Stimulated activated CD8-positive, alpha-beta memory T cell treated with anti-CD3 and anti-CD28 coated beads, Interleukin-12 subunit alpha, Interleukin-12 subunit beta, amount 100 ng/mL, for 4 hours (primary cell): Measurements from ENCODE around the gene CYGB.
"Not testable (repeated sequence)": the region's sequence is repeated elsewhere in the genome, so short reads cannot be mapped to it uniquely, and the experiment has no call there.

Experiments
- DNase-seq: peaks from one replicate; pipeline ENCODE4 v3.0.0-alpha.2; 2020; ENCODE audit warnings: low read depth

Gene CYGB

DNA sequence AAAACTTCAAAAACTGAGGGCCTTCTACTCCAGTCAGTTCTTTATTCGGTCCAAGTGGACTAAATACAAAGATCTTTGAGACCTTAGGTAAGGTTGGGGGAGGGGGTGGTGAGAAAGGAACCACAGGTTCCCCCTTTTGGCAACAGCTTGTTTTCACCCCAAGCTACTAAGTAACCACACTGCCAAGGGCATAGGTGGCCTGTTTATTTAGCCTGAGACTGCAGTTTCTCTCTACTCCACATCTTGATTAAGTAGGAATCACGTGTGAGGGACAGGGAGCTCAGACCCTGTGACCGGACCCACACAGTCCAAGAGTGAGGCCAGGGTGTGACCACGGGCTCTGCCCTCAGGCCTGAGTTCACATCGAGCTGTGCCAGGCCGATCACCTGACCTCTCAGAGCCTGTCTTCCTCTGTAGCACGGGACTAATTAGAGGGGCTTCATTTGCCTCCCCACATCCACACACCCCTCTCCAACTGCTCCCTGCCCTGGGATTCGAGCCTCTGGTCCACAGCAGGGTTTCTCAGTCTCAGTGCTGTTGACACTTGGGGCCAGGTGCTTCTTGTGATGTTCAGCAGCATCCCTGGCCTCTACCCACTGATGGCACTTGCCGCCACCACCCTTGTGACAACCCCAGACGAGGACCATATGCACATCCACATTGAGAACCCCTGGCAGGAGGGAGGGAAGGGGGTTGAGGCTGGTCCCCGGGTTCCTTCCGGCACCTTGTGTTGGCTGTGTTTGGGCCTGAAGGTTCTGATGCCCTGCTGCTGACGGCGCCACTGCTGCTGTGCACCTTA is 30.3 kb upstream of the CYGB start:
- DNase-seq = no peak

DNA sequence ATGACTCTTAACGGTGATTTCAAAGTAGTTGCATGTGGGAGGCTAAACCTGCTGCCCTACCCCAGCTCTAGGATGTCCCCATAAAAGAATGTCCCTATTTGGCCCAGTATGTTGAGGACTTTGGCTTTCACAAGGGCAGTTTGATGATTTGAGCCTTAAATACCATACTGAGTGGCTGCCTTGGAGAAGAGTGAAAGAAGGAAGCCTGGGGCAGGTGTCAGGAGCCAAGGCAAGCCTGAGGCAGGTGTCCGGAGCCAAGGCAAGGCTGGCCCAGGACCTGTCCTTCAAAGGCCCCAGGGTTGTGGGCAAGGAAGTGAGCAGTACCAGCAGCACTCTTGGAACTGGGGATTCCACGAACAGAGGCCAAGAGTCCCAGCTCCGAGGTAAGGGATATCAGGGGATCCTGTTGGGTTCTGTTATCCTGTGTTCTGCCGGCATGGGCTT is 29.5 kb upstream of the CYGB start:
- no peak for DNase-seq

DNA sequence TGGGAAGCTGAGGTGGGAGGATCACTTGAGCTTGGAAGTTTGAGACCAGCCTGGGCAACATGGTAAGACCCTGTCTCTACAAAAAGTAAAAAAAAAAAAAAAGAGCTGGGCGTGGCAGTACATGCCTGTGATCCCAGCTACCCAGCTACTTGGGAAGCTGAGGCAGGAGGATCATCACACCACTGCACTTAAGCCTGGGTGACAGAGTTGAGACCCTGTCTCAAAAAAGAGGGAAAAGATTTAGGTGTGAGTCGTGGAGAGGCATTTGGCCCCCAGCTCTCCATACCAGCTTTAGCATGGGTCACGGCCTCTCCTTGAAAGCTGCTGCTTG is 29.1 kb upstream of the CYGB start:
- DNase-seq = no peak

DNA sequence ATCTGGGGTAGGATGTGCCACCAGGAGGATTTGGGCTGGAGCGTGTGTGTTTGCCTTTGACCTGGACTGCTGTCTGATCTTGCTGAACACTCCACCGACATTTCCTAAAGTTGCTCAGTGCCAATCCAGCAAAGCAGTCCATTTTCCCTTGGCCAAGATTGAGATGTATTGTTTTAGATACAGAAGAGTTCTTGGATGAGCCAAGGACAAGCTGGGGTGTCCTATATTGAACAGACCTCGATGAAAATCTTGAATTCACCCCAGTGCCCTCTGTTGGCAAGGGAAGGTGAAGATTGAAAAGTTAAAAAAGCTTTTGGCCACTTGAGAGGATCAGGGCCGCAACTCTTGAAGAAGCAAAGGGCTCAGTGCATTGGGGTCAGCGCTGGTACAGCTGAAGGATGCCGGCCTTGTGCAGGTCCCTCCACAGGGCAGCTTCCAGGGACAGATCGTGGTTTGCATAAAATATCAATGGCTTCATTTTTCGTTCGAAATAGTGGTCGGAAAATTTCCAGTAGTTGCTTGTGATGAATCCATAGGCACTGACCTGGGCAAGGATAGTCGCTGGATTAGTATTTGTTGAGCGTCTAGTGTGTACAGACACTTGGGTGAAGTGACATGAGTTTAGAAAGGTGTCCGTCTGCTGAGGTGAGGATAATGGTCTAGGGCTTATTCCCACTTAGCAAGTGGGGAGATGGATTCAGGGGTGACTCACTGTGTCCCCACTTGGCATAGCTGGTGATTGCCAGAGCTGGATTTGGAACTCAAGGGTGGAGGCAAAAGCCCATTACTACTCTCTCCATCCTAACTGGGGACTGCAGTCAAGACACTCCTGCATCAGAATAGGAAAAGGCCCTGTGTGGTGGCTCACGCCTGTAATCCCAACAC is 28.5 kb upstream of the CYGB start:
- no peak for DNase-seq

DNA sequence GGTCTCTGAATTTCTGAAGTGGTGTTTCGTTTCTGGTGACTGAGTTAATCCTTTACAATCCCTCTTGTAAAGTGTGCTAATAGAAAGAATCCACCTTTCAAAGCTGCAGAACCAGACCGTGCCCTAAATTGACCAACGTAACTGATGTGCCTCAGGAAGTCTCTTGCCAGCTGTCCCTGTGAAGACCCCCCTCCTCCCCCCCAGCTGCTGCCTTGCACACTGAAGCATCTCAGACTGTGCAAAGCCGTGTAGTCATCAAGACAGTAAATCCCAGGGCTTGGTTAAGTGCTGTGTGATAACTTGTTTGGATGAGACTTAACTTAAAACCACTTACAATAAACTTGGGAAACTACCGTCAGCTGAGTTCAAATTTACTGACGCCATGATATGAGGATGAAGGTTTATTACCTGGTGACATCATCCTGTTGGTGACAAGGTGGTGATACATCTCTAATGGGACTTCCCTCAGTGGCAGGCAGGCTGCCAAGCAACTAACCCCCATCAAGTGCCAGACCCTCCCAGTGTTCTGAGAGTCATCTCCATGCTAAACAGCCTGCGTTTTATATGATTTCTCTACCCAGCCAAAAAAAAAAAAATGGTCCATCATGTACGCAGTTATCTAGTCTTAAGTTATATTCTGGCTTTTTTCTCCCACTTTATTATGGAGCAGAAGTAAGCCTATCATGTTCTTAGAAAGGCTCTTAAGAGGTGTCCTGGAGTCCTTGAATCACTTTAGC is 27.6 kb upstream of the CYGB start:
- DNase-seq = not testable (repeated sequence)

DNA sequence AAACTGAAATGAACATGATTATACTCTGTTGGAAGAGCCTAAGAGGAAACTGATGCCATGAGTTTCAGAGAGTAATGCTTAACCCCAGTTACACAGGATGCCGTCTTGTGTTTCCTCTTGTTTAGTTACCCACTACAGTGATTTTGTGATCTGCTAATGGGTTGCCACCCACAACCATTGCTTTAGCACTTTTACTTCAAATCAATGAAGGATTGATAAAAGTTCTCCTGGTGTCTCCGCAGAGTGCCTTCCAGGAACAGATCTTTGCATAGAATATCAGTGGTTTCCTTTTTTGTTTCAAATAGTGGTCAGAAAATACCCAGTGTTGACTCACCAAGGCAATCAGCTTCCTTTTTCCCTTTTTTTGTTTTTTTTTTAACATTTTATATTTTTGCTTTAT is 25.9 kb upstream of the CYGB start:
- not testable (repeated sequence) for DNase-seq

DNA sequence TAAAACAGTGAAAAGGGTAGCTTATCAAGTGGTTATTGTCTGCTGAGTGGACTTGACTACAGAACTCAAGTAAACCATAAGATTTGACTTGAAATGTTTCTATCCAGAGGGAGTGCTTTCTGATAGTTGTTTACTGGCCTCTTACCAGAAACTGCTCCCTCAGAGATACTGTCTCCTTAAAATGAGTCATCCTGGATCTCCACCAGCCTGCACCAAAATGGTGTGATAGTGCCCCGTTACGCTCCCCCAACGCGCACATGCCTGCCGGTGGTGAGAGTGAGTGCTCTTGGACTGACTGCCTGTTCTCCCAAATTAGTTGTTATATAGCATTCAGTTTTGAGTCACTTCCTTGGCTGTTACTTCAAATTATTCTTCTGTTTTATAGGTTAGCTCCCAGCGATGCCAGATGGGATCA is 25.2 kb upstream of the CYGB start:
- no peak for DNase-seq

DNA sequence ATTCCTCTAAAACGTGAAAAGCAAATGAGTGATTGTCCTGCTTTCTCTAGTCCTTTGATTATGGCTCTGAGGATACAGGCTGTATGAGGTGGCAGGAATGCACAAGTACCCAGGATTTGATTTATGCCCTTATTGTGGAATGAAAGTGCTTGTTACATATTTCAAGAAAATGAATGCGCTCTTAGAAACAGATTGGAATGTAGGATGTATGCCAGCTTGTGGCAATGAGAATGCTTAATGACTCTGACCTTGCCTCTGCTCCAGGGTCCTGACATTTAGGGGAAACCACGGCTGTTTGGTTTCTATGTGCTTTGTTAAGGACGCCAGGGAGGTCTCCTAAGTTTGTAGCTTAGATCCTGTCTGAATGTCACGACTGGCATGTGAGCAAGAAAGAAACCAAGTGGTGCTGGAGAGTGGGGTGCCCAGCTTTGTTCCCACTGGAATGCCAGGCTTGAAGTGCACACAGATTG is 24.3 kb upstream of the CYGB start:
- DNase-seq = no peak

DNA sequence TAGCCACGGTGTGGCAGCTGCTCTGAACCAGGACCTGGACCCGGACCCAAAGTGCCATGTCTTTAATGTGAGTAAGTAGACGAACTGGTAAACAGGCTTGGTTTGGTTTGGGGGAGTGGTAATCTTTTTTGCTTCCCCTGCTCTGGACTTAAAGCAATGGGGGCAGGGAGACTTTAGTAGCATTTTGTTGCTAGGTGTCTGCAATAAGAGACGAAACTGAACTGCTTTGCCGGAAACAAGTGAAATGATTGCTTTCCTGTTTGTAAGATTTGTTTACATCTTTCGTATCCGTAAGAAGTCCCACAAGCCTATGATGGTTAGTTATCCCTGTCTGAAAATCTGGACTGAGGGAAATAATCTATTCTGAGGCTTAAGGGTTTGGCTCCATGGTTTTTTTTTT is 23.8 kb upstream of the CYGB start:
- no peak for DNase-seq

DNA sequence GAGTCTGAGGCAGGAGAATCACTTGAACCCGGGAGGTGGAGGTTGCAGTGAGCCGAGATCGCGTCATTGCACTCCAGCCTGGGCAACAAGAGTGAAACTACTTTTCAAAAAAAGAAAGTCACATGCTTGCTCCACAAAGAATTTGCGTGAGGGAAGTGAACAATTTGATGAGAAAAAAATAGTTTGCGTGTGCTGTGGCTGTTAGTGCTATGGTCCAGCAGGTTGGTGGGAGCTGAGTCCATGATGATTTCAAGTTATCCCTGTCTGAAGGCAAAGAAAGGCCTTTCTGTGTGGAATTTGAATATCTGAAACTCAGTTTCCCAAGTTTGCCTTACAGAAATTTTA is 23.3 kb upstream of the CYGB start:
- no peak for DNase-seq

DNA sequence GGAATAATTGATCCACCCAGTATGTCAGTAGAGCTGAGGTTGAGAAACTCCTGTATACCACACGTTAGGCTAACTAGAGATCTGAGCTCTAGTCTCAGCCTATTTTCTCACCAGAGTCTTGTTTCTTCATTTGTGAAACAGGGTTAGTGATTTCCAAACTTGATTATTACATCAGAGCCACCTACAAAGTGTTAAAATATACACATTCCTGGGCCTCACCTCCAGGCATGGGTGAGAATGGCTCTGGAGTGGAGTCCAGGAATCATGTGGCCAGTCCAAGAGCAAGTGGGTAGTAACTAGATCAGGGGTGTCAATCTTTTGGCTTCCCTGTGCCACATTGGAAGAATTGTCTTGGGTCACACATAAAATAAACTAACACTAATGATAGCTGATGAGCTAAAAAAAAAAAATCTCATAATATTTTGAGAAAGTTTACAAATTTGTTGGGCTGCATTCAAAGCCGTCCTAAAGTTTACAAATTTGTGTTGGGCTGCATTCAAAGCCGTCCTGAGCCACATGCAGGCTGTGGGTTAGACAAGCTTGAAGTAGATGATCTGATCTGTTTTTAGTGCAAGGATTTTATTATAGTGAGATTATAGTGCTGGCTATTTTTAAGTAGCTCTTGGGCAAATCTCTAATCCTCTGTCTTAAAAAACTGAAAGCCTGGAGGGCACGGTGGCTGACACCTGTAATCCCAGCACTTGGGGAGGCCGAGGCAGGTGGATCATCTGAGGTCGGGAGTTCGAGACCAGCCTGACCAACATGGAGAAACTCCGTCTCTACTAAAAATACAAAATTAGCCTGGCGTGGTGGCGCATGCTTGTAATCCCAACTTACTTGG is 22.7 kb upstream of the CYGB start:
- DNase-seq = no peak

DNA sequence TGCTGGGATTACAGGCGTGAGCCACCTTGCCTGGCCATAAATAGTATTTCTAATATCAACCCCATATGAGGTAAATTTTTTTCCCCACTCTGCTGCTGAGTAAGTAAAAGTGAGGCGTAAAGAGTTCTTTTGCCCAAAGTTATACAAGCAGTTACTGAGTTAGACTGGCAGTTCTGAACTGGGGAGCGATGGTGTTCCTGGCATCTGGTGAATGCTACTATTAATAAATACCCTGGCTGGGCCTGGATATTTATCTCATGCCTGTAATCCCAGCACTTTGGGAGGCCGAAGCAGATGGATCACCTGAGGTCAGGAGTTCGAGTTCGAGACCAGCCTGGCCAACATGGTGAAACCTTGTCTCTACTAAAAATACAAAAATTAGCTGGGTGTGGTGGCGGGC is 22.0 kb upstream of the CYGB start:
- DNase-seq = not testable (repeated sequence)

DNA sequence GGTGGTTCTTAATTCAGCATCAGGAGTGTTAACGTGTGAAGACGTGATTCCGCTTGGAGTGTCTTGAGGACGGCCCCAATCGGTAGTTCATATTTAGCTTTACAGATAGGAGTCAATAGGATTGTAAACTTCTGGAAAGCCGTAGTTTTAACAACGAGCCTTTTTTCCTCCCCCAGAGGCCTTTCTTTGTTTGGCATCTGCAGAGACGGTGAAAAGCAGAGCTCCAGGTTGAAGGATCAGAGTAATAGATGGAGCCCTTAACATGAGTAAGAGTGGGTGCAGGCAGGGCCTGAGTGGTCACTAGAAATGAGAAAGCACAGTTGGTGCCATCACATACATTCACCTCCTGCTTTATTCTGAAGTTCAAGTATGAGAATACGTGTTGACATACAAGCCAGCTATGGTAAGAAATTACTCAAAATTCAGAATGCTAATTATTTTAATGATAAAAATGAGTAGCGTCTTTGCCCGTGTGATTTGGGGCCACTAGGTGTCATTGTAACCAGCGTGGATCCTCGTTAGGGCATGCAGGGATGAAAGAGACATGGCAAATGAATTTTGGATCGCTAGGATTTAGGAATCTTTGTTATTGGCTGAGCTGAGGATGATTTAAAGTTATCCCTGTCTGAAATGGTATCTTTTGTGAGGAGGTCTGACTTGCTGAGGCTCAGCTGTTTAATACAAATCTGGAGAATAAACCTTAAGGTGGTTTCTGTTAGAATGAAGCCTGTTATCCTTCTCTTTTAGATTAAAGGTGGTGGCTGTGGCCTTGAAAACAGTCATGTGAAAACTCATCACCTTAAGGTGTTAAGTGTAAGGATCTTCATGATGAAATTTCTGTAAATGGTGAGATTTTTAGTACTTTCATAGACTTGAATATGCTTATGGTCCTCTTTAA is 20.9 kb upstream of the CYGB start:
- no peak for DNase-seq

DNA sequence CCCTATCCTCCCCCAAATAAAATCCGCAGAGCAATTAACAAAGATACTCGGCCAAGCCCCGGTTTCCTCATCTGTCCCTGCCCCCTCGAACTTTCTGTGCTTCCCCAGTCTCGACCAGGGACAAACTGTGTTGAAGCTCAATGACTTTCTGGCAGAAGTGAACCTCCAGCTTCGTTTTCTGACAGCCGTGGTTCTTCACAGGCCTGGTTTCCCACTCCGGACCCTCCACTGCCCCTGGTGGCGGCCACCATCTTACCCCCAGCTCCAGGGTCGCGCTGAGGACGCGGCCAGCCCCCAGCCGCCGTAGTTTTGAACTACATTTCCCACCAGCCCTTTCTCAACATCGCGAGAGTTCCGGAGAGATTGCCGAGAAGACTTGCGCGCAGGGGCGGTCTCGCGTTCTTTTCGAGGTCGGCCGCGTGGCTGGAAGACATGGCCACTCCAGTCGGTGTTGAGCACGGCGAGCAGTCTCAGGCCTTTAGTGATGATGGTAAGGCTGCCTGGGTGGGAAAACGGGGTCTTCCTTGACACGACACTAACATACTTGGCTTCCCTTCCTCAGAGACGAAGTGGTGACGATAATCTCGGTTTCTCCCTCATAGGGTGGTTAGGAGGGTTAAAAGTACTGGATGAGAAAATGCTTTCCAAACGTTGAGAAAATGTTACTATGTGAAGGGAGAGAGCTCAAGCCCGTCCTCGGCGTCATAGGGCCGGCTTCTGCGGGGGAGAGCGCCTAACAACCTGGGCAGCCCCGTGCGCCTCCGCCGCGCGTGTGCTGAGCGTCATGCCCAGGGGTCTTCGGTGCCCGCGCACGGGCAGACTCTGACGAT is 20.1 kb upstream of the CYGB start:
- peak; percentile 84 for DNase-seq

DNA sequence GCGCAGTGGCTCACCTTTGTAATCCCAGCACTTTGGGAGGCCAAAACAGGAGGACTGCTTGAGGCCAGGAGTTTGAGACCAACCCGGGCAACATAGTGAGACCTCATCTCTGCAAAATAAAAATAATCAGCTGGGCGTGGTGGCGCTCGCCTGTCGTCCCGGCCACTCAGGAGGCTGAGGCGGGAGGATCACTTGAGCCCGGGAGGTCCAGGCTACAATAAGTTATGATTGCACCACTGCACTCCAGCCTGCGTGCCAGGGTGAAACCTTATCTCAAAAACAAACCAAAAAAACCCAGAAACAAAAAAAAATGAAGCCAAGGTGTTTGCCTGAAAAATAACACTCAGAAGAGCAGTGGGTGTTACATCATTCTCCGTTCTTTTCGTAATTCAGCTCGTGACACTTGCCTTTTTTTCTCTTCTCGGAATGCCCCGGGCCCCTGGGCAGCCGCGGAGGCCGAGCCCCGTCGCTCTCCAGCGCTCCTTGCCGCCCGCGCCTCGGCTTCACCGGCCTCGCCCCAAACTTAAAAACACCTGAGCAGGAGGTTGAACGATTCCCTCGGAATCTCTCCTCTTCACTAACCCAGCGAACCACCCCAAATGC is 19.4 kb upstream of the CYGB start:
- DNase-seq = no peak

DNA sequence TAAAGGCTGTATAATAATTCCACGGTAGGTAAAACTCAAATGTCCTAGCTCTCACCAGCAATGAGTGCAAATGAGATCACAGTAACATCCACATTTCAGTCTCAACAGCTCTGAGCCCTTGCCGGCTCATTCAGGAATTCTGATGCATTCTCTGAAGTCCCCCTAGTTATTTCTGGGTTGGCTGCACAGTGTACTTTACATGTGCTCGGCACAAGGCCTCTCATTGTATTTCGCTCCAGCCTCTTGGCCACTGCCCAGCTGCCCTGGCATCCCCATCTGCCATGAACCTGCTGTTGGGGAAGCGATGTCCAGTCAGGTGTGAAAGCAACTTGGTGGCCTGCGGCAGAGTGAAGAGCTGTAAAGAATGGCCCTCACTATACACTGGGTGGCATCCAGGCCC is 16.6 kb upstream of the CYGB start:
- no peak for DNase-seq

DNA sequence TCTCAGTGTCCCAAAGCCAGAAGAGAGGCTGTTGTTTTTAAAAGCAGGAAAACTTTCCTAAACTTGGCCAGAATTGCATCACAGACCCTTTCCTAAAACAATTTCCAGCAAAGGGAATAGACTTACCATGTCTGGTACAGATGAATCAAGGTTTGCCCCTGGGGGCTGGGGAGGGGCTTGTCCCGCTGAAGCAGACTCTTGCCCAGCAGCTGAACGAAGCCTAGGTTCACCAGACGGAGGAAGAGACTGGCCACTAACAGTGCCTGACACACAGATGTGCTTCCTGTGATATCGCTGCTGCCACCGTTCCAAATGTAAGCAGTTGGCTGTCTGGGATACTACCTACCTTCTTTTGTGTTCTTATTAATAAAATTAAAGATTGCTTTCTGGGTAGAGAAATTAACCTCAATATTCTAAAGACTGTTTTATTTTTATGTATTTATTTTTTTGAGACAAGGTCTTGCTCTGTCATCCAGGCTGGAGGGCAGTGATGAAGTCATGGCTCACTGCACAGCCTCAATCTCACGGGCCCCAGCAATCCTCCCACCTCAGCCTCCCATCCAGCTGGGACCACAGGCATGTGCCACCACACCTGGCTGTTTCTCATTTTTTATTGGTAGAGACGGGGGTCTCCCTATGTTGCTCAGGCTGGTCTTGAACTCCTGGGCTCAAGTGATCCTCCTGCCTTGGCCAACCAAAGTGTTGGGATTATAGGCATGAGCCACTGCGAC is 15.8 kb upstream of the CYGB start:
- no peak for DNase-seq

DNA sequence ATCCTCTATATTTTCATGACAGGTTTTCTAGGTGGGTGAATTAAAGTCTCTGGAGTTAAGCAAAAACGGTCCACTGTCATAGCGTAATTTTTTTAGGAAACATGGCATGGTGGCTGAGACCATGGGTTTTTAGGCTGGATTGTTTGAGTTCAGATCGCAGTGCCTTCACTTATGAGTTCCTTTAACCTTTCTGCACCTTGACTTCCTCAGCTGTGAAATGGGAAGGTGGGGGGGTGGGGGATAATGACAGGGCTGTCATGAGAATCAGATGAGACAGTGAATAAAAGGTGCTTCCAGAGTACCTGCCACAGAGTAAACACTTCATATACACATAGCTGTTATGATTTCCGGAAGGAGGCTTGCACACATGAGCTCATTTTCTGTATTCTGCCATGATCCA is 14.2 kb upstream of the CYGB start:
- no peak for DNase-seq
